Astrocyte (in vitro differentiated cells and primary cell): ENCODE data around the gene MYO5B. TPM values are rescaled to one million over a fixed set of nuclear protein-coding genes. Genes with fewer than 3 reads are reported as not detected.

Source experiments
- DNase-seq: peaks from one replicate; pipeline ENCODE4 v3.0.0-alpha.2; 2010; ENCODE audit warnings: low read depth
- FAIRE-seq: peaks from 2 replicates; lab custom pipeline; 2011; peaks lifted over from hg19 to GRCh38; lab: Jason Lieb, UNC
- H2AFZ ChIP-seq: 2 replicates; pipeline ENCODE4 v1.6.0; 2012; ENCODE audit warnings: low read depth, low read length, inconsistent platforms
- H3K27ac ChIP-seq: 2 replicates; pipeline ENCODE4 v1.5.1; 2011; ENCODE audit warnings: low read depth, low read length, inconsistent platforms
- H3K27me3 ChIP-seq: 2 replicates; pipeline ENCODE4 v1.6.0; 2011; ENCODE audit warnings: low read length, inconsistent platforms; ENCODE audit not compliant: insufficient read depth
- H3K36me3 ChIP-seq: 2 replicates; pipeline ENCODE4 v1.5.1; 2011; ENCODE audit warnings: low read length, inconsistent platforms; ENCODE audit not compliant: insufficient read depth
- H3K4me1 ChIP-seq: 2 replicates; pipeline ENCODE4 v1.5.1; 2011; ENCODE audit warnings: low read length, inconsistent platforms; ENCODE audit not compliant: insufficient read depth
- H3K4me2 ChIP-seq: 2 replicates; pipeline ENCODE4 v1.6.0; 2012; ENCODE audit warnings: low read length, inconsistent platforms
- H3K4me3 ChIP-seq: 2 replicates; pipeline ENCODE4 v1.5.1; 2011; ENCODE audit warnings: low read depth, mild to moderate bottlenecking, low read length, inconsistent platforms; ENCODE audit not compliant: insufficient read depth
- H3K79me2 ChIP-seq: 2 replicates; pipeline ENCODE4 v1.6.0; 2012; ENCODE audit warnings: mild to moderate bottlenecking, low read length, inconsistent platforms; ENCODE audit not compliant: insufficient read depth
- H3K9ac ChIP-seq: 2 replicates; pipeline ENCODE4 v1.6.0; 2012; ENCODE audit warnings: mild to moderate bottlenecking, low read length, inconsistent platforms
- H3K9me3 ChIP-seq: 2 replicates; pipeline ENCODE4 v1.5.1; 2012; ENCODE audit warnings: low read depth, mild to moderate bottlenecking, low read length, inconsistent platforms; ENCODE audit not compliant: insufficient read depth
- H4K20me1 ChIP-seq: 2 replicates; pipeline ENCODE4 v1.6.0; 2012; ENCODE audit warnings: low read length, inconsistent platforms; ENCODE audit not compliant: insufficient read depth
- H3K27ac Mint-ChIP-seq: one replicate; pipeline ENCODE4 v1.8.0; 2021; ENCODE audit warnings: mild to moderate bottlenecking, mixed read lengths; ENCODE audit not compliant: unreplicated experiment
- H3K27me3 Mint-ChIP-seq: one replicate; pipeline ENCODE4 v1.8.0; 2021; ENCODE audit warnings: low read depth, mixed read lengths; ENCODE audit not compliant: unreplicated experiment
- H3K36me3 Mint-ChIP-seq: one replicate; pipeline ENCODE4 v1.8.0; 2021; ENCODE audit warnings: low read depth, mixed read lengths; ENCODE audit not compliant: unreplicated experiment
- H3K4me1 Mint-ChIP-seq: one replicate; pipeline ENCODE4 v1.8.0; 2021; ENCODE audit warnings: low read depth, mixed read lengths; ENCODE audit not compliant: unreplicated experiment
- H3K4me3 Mint-ChIP-seq: one replicate; pipeline ENCODE4 v1.8.0; 2021; ENCODE audit warnings: mild to moderate bottlenecking, moderate library complexity, mixed read lengths; ENCODE audit not compliant: unreplicated experiment
- H3K9me3 Mint-ChIP-seq: one replicate; pipeline ENCODE4 v1.8.0; 2021; ENCODE audit warnings: mild to moderate bottlenecking, mixed read lengths; ENCODE audit not compliant: unreplicated experiment
- EZH2 ChIP-seq: IDR thresholded peaks from 2 replicates; pipeline ENCODE4 v1.6.1; 2012; ENCODE audit warnings: mild to moderate bottlenecking, low read length, inconsistent platforms; ENCODE audit not compliant: insufficient read depth
- total RNA-seq: library from RNA; stranded (reverse); gene quantifications from 2 replicates; pipeline ENCODE4 v1.2.1, GENCODE V29; 2021
- TF ChIP-seq, protein P1 (sequence below): IDR thresholded peaks from 2 replicates; pipeline ENCODE4 v1.5.1; 2011; ENCODE audit warnings: low read depth, mild to moderate bottlenecking, inconsistent platforms, low read length, moderate library complexity; ENCODE audit not compliant: insufficient read depth

MYO5B gene
- total RNA-seq, 1 donor from 2014 or later: 8.3 TPM

DNA sequence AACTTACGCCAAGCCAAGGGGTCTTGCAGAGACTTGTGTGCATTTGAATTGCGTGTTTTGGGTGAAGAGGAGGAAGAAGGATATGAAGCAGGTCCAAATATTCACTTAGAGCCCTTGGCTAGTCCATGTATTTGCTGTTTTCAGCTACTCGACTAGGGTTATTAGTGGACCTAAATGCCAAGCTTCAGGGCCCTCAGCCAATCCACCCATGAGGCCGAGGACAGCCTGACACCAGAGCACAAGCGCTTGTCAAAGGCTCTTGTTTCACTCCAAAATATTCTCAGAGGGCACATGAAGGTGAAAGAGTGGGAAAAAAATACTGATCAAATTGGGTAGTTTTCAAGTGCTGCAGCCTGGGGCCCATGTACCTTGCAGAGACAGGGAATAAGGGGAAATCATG, 206.8 kb downstream of the MYO5B start:
- FAIRE-seq: no peak
- no peaks in the 10 kb centered on the region for H3K4me1 ChIP-seq
- H3K9me3 Mint-ChIP-seq: no peaks in the 10 kb centered on the region
- H3K36me3 ChIP-seq: no peaks in the 10 kb centered on the region
- no peak overlapping the region for H3K4me3 ChIP-seq
- DNase-seq: no peak
- no peaks in the 10 kb centered on the region for H3K9me3 ChIP-seq
- H3K27ac Mint-ChIP-seq: no peak overlapping the region
- no peak overlapping the region for H3K27ac ChIP-seq
- no peaks in the 10 kb centered on the region for H3K79me2 ChIP-seq
- H3K27me3 Mint-ChIP-seq: peaks cover 21% of the 10 kb centered on the region
- no peak overlapping the region for H3K4me2 ChIP-seq
- no peak overlapping the region for H3K9ac ChIP-seq
- H3K4me1 Mint-ChIP-seq: no peaks in the 10 kb centered on the region
- H2AFZ ChIP-seq: no peak overlapping the region
- no peak for TF ChIP-seq EZH2
- TF ChIP-seq, protein P1, sequence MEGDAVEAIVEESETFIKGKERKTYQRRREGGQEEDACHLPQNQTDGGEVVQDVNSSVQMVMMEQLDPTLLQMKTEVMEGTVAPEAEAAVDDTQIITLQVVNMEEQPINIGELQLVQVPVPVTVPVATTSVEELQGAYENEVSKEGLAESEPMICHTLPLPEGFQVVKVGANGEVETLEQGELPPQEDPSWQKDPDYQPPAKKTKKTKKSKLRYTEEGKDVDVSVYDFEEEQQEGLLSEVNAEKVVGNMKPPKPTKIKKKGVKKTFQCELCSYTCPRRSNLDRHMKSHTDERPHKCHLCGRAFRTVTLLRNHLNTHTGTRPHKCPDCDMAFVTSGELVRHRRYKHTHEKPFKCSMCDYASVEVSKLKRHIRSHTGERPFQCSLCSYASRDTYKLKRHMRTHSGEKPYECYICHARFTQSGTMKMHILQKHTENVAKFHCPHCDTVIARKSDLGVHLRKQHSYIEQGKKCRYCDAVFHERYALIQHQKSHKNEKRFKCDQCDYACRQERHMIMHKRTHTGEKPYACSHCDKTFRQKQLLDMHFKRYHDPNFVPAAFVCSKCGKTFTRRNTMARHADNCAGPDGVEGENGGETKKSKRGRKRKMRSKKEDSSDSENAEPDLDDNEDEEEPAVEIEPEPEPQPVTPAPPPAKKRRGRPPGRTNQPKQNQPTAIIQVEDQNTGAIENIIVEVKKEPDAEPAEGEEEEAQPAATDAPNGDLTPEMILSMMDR: no peak
- H3K4me3 Mint-ChIP-seq: no peak overlapping the region
- no peaks in the 10 kb centered on the region for H3K36me3 Mint-ChIP-seq
- H4K20me1 ChIP-seq: no peaks in the 10 kb centered on the region
- peaks cover 3% of the 10 kb centered on the region for H3K27me3 ChIP-seq

DNA sequence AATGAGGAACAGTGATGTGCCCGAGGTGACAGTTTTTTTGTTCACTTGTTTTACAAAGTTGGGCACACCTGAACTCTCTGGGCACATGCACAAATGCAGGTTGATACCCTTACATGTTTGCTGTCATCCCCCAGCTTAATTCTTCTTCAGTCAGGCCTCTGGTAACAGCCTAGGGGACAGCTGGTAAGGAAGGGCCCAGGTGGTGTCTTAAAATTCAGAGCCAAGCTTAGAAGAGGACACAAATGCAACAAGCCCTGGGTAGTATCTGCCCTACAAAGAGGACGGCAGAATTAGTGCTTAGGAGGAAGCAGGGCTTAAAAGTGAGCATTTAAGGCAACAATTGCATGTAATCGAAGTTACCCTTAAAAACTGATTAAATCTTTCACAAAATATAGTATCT, 209.7 kb downstream of the MYO5B start:
- Mint-ChIP-seq H3K36me3 (no peaks in the 10 kb centered on the region), H3K27ac (no peak overlapping the region), H3K4me3 (no peak overlapping the region), H3K9me3 (no peaks in the 10 kb centered on the region), H3K4me1 (no peaks in the 10 kb centered on the region), H3K27me3 (peaks cover 26% of the 10 kb centered on the region)
- H3K27me3 ChIP-seq: peaks cover 3% of the 10 kb centered on the region
- no peak overlapping the region for H3K27ac ChIP-seq
- H3K79me2 ChIP-seq: no peaks in the 10 kb centered on the region
- TF ChIP-seq, protein P1: no peak
- no peak for TF ChIP-seq EZH2
- DNase-seq (no peak), FAIRE-seq (no peak)
- no peak overlapping the region for H3K9ac ChIP-seq
- no peak overlapping the region for H2AFZ ChIP-seq
- no peaks in the 10 kb centered on the region for H3K4me1 ChIP-seq
- no peak overlapping the region for H3K4me2 ChIP-seq
- H3K9me3 ChIP-seq: no peaks in the 10 kb centered on the region
- no peak overlapping the region for H3K4me3 ChIP-seq
- no peaks in the 10 kb centered on the region for H3K36me3 ChIP-seq
- H4K20me1 ChIP-seq: no peaks in the 10 kb centered on the region

DNA sequence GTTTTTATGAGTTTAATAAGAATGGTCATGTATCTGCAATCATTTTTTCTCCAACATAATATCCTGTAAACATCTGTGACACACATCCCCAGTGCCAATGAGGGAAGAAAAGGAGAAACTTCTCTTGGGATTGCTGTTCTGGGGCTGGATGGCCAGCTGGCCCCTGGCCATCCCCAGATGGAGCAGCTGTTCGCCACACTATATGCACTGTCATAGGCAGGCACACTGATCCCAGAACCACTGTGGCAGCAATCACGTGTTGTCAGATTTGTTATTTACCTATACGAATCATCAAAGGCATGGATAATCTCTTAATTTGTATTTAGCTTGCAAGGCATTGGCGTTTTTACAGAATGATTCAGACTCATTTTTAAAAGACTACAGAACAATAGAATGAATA, 214.1 kb downstream of the MYO5B start:
- FAIRE-seq (no peak), DNase-seq (no peak)
- Histone ChIP-seq H3K27ac (no peak overlapping the region), H3K4me3 (no peak overlapping the region), H3K4me1 (no peaks in the 10 kb centered on the region), H3K36me3 (no peaks in the 10 kb centered on the region), H3K79me2 (no peaks in the 10 kb centered on the region), H3K27me3 (peaks cover 11% of the 10 kb centered on the region), H3K4me2 (no peak overlapping the region), H2AFZ (no peak overlapping the region), H3K9me3 (no peaks in the 10 kb centered on the region), H4K20me1 (no peaks in the 10 kb centered on the region), H3K9ac (no peak overlapping the region)
- peaks cover 26% of the 10 kb centered on the region for H3K27me3 Mint-ChIP-seq
- H3K36me3 Mint-ChIP-seq: peaks cover 6% of the 10 kb centered on the region
- TF ChIP-seq, protein P1: no peak
- TF ChIP-seq EZH2: no peak
- H3K9me3 Mint-ChIP-seq: peaks cover 2% of the 10 kb centered on the region
- peaks cover 4% of the 10 kb centered on the region for H3K4me1 Mint-ChIP-seq
- no peak overlapping the region for H3K4me3 Mint-ChIP-seq
- H3K27ac Mint-ChIP-seq: no peak overlapping the region
